Activated CD4-positive, CD25-positive, alpha-beta regulatory T cell treated with anti-CD3 and anti-CD28 coated beads, Interleukin-2, amount 50 U/mL, for 72 hours (primary cell): ENCODE measurements around the gene SLC9A9.

Experiments
- DNase-seq: peaks from one replicate; pipeline ENCODE4 v3.0.0; 2021

Gene SLC9A9

GRCh38 chr3:143676747-143677146 lies 171.5 kb downstream of the SLC9A9 start:
- DNase-seq, result no peak

- DNase-seq, result no peak
Observed at GRCh38 chr3:143676021-143676420, 172.2 kb downstream of the SLC9A9 start.

GRCh38 chr3:143674100-143674968 lies 173.9 kb downstream of the SLC9A9 start:
- peak; percentile 66 for DNase-seq

GRCh38 chr3:143672396-143673165 lies 175.7 kb downstream of the SLC9A9 start:
- DNase-seq, result no peak

- DNase-seq, result no peak
Observed at GRCh38 chr3:143671626-143672025, 176.6 kb downstream of the SLC9A9 start.

- DNase-seq, result no peak
Observed at GRCh38 chr3:143668924-143669790, 179.1 kb downstream of the SLC9A9 start.

GRCh38 chr3:143668385-143668784 lies 179.9 kb downstream of the SLC9A9 start:
- DNase-seq, result no peak

GRCh38 chr3:143661677-143662076 lies 186.6 kb downstream of the SLC9A9 start:
- no peak for DNase-seq

GRCh38 chr3:143658861-143659260 lies 189.4 kb downstream of the SLC9A9 start:
- DNase-seq, result no peak

GRCh38 chr3:143658116-143658515 lies 190.2 kb downstream of the SLC9A9 start:
- DNase-seq, result no peak

GRCh38 chr3:143657391-143657790 lies 190.9 kb downstream of the SLC9A9 start:
- DNase-seq, result no peak

- no peak for DNase-seq
Observed at GRCh38 chr3:143654906-143655305, 193.4 kb downstream of the SLC9A9 start.

- no peak for DNase-seq
Observed at GRCh38 chr3:143653935-143654334, 194.3 kb downstream of the SLC9A9 start.

- DNase-seq, result no peak
Observed at GRCh38 chr3:143653493-143653892, 194.8 kb downstream of the SLC9A9 start.

GRCh38 chr3:143652118-143652517 lies 196.2 kb downstream of the SLC9A9 start:
- no peak for DNase-seq

- DNase-seq, result no peak
Observed at GRCh38 chr3:143650827-143651226, 197.4 kb downstream of the SLC9A9 start.

GRCh38 chr3:143650120-143650519 lies 198.1 kb downstream of the SLC9A9 start:
- no peak for DNase-seq

GRCh38 chr3:143648708-143649107 lies 199.6 kb downstream of the SLC9A9 start:
- DNase-seq, result no peak

- DNase-seq, result no peak
Observed at GRCh38 chr3:143648218-143648617, 200.1 kb downstream of the SLC9A9 start.

- DNase-seq, result no peak
Observed at GRCh38 chr3:143644370-143645089, 203.7 kb downstream of the SLC9A9 start.

GRCh38 chr3:143643905-143644304 lies 204.4 kb downstream of the SLC9A9 start:
- DNase-seq, result no peak

GRCh38 chr3:143640774-143641173 lies 207.5 kb downstream of the SLC9A9 start:
- DNase-seq, result no peak
